Hematopoietic multipotent progenitor cell treated with erythropoietin and hydrocortisone succinate and interleukin-3 and kit ligand, for 8 days (in vitro differentiated cells): ENCODE results near the gene PHTF2.
"Not testable (repeated sequence)": the region's sequence is repeated elsewhere in the genome, so short reads cannot be mapped to it uniquely, and the experiment has no call there.

Experiments
- DNase-seq: peaks from one replicate; pipeline ENCODE4 v3.0.0-alpha.2; 2015

PHTF2 gene

DNA sequence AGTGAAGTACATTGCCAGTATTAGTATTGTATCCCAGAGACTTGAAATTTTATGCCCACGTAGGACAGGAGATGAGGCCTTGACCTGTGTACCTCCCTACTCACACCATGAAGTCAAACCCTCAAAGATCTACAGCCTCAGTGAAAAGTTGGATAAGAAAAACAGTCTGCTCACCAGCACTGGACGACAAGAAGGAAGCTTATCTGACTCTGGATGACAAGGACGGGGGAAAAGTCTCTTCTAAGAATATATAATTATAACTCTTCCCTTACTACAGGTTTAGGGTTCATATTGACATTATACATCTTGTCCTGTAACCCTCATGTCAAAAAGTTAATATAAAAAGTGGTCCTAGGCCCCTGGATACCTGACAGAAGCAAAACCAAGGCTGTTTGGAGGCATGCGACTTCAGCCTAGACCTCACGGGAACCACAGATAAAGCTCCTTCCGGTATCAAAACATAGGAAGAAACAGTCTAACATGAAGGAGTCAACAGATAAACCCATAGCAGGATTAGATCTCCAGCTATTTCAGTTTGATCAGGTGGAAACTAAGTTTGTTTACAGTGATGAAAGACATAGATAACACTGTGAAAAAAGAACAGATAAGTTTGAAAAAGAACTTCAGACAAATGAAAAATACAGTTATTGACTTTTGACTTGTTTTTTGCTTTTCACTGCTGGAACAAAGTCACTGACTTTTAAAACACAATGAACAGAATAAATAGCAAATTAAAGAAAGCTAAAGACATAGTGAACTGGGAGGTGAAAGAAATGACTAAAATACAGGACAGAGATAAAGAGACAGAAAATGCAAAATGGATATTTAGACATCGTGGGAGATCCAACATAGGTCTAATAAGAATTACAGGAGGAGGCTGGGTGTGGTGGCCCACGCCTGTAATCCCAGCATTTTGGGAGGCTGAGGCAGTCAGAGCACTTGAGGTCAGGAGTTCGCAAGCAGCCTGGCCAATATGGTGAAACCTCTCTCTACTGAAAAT lies 145.9 kb downstream of the PHTF2 start:
- peak; percentile 35 for DNase-seq

DNA sequence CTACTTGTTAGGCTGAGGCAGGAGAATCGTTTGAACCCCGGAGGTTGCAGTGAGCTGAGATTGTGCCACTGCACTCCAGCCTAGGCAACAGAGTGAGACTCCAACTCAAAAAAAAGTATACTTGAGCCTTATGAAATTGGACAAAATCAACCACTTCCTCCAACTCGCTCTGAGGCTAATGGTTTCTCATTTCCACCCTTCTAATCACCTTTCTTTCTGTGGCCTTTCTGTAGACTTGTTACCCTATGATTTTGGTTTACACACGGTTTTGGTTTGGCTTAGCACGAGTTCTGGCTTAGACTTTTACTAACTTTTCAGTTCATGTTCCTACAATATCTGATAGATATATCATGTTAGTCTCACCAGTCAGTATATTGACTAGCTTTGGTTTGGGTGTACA lies 152.0 kb downstream of the PHTF2 start:
- no peak for DNase-seq

DNA sequence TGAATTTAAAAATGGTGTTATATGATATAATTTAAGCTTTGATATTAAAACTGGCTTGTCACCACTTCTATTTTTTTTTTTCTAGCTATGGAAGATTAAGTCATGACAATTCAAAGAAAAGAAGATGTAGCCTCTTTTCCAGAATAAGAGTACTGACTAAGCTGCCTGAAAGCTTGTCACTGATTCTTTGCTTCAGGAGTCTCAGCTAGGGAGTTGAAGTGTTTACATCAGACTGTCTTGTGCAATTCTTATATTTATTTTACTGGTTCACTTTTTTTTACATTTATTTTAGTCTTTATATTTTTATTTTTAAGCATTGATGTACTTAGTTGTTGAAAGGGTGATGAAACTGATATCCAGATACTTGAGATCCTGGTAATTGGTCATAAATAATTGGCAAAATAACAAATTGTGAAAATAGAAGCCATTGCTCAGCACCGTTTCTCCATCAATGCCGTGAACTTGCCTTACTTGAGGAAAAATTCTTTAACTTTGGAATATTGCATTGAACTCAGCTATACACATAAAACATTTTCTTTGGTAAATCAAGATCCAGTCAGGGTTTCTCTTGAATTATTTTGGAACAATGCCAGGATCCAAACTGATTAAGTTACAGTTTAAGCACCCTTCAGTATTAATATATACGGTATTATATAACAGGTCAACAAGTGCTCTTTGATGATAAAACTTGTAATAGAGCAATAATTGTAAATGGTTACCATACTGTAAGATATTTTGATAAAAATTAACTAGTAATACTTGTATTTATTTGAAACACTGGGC lies 156.4 kb downstream of the PHTF2 start:
- DNase-seq: no peak

DNA sequence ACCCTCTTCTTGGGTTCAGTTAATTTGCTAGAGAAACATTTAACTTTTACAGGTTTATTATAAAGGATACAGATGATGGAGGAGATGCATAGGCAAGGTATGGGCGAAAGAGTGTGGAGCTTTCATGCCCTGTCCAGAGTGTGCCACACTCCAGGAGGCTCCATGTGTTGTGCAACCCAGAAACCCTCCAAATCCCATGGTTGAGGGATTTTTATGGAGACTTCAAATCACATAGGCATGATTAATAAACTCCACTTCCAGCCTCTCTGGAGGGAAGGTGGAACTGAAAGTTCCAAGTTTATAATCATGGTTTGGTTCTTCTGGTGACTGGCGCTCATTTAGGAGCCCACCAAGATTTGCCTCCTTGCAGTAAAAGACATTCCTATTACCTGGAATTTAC lies 159.9 kb downstream of the PHTF2 start:
- DNase-seq: no peak

DNA sequence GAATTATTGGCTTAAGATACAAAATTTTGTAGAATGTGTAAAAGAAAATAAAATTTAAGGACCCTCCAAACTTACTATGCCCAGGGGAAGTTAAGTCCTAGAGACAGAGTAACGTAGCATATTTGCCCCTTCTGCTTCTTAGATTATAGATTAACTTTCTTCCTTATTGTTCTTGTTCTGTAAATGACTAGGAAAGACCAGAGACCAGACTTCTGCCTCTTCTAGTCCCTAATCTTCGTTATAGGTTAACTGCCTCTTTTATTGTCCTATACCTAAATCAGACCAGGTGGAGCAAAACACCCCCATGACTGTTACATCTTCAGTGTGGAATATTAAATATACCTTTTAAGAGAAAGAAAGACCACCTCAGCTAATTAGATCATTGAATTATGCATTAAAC lies 160.5 kb downstream of the PHTF2 start:
- no peak for DNase-seq

DNA sequence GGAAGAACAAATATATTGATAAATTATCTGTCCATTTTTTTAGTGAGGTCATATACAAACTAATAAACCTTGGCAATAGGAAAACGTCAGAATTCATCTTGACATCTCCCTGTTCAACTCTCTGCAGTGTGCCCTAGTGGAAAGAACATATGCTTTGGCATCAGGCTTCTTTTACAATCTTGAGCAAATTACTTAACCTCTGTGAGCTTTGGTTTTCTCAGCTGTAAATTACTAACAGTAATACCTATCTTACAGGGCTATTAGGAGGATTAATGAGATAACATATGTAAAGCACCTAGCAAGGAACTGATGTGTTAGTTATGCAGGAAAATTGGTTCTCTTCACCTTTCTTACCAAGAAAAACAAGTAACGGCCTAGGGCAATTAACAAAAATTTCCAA lies 161.8 kb downstream of the PHTF2 start:
- DNase-seq: no peak

DNA sequence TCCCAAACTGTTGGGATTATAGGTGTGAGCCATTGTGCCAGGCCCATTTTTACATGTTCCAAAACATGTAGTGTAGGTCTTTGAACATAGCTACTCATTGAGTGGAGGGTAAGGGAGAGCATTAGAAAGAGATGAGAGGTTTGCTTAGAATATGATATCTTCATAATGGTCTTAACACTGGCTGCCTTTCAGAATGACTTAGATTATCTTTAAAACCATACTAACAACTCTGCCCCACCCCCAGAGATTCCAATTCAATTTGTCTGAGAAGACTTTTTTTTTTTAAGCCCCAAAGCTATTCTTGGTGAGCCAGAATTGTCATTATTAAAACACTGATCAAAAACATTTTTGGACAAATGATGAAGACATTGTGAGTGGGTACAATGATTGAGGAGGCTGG lies 168.9 kb downstream of the PHTF2 start:
- peak; percentile 57 for DNase-seq

DNA sequence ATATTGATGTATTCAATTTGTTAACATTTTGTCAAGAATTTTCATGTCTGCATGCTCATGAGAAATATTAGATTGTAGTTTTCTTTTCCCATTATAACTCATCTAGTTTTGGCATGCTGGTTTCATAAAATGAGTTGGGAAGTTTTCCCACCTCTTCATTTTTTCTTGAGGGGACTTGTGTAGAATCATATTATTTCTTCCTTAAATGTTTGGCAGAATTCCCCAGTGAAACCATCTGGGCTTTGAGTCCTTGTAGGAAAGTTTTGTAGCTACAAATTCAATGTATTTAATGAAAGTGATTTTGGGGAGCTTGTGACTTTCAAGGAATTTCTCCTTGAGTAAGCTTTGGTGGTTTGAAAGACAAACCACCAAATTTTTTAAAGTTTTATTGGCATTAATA lies 173.2 kb downstream of the PHTF2 start:
- no peak for DNase-seq

DNA sequence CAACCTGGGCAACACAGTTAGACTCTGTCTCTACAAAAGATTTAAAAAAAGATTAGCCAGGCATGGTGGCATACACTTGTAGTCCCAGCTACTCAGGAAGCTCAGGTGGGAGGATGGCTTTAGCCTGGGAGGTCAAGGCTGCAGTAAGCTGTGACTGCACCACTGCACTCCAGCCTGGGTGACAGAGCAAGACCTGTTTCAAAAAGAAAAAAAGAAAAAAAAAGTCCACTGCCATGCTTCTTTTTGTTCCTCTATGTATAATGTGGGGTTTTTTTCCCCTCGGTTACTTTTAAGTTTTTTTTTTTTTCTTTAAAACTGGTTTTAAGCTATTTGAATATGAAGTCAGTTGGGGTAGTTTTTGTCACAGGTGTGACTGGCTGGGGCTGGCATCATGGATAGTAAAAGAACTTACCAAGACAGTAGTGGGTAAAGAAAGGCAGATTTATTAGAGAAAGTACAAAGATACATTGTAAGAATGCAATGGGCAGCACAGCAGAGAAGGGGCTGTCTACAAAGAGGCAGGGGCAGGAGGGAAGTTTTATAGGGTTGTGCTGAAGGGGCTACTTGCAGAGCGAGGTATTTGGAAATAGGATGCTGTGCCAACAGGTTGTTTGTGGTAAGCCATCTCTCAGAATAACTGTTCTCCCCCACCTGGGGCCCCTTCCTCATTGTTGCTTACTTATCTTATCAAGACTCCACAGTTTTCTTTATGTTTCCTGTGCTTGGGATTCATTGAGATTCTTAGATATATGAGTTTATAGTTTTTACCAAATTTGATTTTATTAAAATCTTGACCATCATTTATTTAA lies 177.3 kb downstream of the PHTF2 start:
- DNase-seq: no peak

DNA sequence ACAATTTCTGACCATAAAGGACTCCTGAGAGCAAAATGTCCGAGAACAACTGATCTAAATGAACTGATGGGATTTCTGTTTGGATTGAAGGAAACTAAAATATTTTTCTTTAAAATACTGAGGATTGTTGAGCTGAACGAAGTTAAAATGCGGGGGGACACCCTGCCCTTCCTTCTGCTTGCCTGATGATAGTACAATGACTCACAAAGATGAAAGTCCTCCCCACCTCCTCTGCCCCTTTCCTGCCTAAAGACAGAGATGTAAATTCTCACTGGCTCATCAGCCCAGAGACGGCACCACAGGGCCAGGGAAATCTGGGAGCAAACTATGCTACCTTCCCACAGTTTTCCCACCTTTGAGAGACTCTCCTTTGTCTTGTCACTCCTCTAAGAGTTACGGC lies 180.6 kb downstream of the PHTF2 start:
- DNase-seq: no peak

DNA sequence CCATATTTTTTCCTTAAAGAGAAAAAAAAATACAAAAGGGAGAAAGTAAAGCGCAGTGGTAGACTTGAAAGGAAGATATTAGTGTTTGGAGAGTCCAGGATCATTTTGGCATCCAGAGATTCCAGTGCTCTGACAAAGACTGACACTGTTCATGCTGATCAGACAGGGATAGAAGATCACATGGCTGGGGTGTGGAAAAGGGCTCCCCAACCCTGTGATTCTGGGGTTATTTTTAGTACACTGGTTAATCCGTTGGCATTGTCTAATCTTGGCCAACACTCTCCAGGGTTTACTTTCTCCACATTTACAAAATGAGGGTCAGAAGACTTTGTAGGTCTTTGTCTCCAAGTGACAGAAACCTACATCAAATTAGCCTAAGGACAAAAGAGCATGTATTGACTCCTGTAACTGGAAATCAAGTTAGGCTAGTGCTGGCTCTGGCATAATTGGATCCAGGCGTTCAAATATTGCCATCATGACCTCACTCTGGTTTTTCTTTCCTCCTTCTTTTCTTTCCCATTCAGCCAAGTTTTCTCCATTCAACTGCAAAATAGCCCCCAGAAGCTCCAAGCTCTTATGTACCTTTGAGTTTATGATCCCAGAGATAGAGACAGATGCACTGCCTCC lies 181.6 kb downstream of the PHTF2 start:
- no peak for DNase-seq

DNA sequence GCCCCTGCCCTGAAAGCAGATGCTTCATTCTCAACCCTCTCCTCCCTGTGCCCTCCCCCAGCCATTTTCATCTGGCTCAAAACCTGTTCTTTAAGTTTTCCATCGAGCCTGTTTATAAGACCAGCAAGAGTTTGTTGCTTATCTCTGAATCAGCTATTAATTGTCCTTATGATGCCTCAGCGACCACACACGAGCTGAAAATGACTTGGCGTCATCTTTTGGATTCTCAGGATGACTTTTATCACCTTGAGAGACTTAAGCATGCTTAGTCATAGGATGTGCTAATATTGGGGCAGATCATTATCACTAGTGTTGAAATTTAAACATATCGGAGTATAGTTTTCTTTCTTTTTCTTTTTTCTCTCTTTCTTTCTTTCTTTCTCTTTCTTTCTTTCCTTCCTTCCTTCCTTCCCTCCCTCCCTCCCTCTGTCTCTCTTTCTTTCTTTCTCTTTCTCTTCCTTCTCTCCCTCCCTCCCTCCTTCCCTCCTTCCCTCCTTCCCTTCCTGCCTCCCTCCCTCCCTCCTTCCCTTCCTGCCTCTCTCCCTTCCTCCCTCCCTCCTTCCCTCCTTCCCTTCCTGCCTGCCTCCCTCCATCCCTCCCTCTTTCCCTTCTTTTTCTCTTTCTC lies 184.5 kb downstream of the PHTF2 start:
- no peak for DNase-seq

DNA sequence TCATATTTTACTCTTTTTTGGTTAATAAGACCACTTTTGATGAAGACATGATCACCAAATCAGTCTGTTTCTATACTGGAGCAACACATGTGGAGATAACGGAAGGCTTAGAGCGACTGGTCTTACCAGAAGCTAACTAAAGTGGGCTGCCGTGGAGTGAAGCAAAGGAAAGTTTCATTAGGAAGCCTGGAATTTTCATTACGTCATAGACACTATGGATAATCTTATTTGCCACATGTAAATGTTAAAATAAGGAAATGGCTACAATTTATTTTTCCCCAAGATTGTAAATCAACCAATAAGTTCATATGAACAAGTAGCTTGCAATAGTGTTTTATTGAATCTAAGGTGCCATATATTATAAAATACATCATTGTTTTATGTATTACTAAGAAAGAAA lies 185.4 kb downstream of the PHTF2 start:
- DNase-seq: no peak

DNA sequence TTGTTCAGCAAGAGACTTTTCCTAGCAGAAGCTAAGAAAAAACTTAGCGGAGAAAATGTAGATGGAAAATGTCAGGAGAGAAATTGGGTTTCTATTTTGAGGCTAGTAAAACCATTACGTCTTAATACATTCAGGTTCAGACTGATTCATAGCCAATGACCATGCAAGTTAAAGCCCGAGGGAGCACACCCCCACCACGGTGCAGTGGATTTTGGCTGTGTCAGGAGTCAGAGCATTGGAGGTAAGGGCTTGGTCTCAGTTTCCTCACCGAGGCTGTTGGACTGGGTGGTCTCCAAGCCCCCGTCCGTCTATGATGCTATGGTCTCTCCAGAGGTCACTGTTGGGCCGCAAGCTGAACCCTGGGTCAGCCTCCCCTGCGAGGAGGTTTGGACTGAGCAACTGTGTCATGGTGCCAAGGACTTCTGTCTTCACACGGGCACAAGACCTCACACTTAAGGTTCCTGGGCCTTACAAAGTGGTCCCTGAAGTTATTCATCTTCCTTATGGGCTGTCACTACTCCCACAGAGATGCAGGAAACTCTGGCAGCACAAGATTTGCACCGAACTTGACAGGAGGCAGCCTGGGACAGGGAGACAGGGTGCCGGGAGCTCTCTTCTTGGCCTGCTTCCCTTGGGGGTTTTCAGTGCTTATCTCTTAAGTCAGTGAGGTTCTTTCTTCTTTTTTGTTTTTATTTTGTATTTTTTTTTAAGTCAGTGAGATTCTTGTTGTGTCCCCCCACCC lies 186.8 kb downstream of the PHTF2 start:
- DNase-seq: no peak

DNA sequence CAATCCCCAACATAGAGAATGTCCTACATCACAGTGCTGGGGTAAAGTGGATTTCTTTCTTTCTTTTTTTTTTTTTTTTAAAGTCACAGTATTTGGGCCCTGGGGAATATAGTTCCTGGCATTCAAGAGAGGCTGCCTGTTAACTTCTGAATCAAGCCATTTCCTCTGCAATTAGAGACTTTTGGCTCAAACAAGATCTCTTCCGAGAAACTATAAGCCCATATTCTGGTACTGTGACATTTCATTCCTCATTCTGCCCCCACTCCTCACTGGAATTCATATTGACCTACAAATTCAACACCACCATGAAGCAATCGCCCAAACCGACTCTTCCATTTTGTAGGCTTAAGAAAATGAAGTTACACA lies 187.4 kb downstream of the PHTF2 start:
- no peak for DNase-seq

DNA sequence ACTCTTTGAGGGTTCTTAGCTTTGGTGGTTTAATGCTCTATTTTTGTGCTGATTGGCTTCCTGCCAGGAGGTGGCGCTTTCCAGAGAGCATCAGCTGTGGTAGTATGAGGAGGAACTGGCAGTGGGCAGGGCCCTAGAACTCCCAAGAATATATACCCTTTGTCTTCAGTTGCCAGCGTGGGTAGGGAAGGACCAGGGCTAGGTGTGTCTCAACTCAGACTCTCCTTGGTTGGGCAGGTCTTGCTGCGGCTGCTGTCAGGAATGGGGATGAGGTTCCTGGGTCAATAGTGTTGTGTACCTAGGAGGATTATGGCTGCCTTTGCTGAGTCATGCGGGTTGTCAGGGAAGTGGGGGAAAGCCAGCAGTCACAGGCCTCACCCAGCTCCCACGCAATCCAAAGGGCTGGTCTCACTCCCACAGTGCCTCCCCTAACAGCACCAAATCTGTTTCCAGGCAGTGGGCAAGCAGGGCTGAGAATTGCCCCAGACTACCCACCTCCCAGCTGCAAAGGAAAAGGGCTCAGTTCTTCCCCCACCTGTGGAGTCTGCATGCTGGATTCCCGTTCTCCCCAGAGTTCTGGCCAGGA lies 191.5 kb downstream of the PHTF2 start:
- peak; percentile 59 for DNase-seq

DNA sequence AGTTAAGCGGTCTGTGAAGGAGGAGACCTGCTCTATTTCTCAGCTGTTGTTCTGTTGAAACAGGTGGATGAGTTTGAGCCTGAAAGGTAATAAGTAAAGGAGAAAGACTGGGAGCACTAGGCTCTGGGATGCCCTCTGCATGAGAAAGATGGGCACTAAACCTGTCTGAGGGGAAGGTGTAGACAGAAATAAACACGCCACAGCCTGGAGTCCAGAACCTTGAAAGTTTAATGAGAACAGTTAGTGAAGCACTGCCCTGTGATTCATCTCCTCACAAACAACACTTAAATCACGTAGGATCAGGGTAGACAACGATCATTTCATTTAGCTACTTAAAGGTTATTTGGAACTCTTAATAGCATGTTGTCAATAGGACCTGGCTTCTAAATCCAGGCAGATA lies 193.1 kb downstream of the PHTF2 start:
- no peak for DNase-seq

DNA sequence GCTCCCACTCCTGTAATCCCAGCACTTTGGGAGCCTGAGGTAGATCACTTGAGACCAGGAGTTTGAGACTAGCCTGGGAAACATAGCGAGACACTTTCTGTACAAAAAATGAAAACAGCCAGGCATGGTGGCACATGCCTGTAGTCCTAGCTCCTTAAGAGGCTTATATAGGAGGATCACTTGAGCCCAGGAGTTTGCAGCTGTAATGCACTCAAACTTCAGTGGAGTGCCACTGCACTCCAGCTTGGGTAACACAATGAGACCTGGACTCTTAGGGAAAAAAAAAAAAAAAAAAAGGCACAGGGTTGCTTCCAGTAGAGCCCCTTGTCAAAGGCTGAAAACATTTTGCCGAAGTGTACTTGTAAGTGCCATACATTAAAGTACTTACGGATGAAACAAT lies 195.3 kb downstream of the PHTF2 start:
- no peak for DNase-seq

DNA sequence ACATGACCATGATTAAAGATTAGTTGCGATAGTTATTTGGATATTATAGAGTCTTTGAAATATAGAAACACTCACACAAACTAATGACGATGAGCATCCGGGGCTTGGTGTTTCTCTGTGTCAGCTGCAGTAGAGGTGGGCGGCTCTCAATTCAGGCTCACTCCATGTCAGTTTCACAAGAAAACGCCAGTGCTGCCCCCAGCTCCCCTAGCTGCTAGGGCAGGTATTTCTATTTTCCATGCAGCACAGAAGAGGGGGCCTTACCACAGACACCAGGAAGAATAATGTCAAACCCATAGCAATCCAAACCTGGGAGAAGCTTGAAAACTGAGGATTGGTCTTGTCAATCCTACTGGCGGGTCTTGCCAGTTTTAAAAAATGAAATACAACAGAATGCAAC lies 197.1 kb downstream of the PHTF2 start:
- no peak for DNase-seq

DNA sequence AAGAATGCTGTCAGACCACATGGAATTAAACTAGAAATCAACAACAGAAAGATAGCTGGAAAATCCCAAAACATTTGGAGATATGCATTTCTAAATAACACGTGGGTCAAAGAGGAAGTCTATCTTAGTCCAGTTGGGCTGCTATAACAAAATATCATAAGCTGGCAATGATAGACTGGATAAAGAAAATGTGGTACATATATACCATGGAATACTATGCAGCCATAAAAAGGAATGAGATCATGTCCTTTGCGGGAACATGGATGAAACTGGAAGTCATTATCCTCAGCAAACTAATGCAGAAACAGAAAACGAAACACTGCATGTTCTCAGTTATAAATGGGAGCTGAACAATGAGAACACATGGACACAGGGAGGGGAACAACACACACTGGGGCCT lies 200.6 kb downstream of the PHTF2 start:
- DNase-seq: not testable (repeated sequence)

DNA sequence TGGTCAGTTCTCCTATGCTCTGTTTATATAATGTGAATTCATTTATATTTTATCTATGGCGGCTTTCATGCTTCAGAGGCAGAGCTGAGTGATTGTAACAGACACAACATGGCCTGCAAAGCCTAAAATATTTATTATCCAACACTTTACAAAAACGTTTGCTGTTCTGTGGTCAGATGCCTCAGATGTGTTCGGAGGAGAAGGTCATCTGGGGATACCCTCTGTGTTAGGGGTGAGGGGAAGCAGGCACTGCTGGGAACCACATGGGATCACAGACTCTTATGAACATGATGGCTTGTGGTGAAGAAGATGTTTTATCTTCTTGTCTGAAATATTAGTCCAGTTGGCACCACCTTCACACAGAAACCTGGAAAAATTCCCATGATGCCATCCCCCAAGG lies 203.4 kb downstream of the PHTF2 start:
- no peak for DNase-seq
